ENCODE data around the gene NEGR1. TPM values are rescaled to one million over a fixed set of nuclear protein-coding genes. Genes with fewer than 3 reads are reported as not detected.

Gene NEGR1
- total RNA-seq, 1 donor from 2014 or later: 2.4 TPM

- DNase-seq (ENCODE audit: low spot score in 2 of 2, unreplicated experiment in 2 of 2): no peak
- no peaks in the 10 kb centered on the region for H3K36me3 Mint-ChIP-seq
- H3K4me3 Mint-ChIP-seq: no peak overlapping the region
- TF ChIP-seq, protein P1, sequence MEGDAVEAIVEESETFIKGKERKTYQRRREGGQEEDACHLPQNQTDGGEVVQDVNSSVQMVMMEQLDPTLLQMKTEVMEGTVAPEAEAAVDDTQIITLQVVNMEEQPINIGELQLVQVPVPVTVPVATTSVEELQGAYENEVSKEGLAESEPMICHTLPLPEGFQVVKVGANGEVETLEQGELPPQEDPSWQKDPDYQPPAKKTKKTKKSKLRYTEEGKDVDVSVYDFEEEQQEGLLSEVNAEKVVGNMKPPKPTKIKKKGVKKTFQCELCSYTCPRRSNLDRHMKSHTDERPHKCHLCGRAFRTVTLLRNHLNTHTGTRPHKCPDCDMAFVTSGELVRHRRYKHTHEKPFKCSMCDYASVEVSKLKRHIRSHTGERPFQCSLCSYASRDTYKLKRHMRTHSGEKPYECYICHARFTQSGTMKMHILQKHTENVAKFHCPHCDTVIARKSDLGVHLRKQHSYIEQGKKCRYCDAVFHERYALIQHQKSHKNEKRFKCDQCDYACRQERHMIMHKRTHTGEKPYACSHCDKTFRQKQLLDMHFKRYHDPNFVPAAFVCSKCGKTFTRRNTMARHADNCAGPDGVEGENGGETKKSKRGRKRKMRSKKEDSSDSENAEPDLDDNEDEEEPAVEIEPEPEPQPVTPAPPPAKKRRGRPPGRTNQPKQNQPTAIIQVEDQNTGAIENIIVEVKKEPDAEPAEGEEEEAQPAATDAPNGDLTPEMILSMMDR (IDR thresholded peaks at IDR 0.05; ENCODE audit: unreplicated experiment): no peak
- no peaks in the 10 kb centered on the region for H3K9me3 Mint-ChIP-seq
- H3K4me1 Mint-ChIP-seq: peaks cover 9% of the 10 kb centered on the region
- H3K27me3 Mint-ChIP-seq (ENCODE audit: low read depth): no peaks in the 10 kb centered on the region
- H3K27ac Mint-ChIP-seq: no peak overlapping the region
Measured at GRCh38 chr1:71464016-71464415, 818.3 kb downstream of the NEGR1 start.

- Mint-ChIP-seq H3K27me3 (ENCODE audit: low read depth) (no peaks in the 10 kb centered on the region), H3K27ac (no peak overlapping the region), H3K4me1 (peaks cover 9% of the 10 kb centered on the region), H3K36me3 (no peaks in the 10 kb centered on the region), H3K9me3 (no peaks in the 10 kb centered on the region), H3K4me3 (no peak overlapping the region)
- TF ChIP-seq, protein P1 (IDR thresholded peaks at IDR 0.05; ENCODE audit: unreplicated experiment): no peak
- no peak for DNase-seq (ENCODE audit: low spot score in 2 of 2, unreplicated experiment in 2 of 2)
Measured at GRCh38 chr1:71463144-71463543, 819.2 kb downstream of the NEGR1 start.

DNA sequence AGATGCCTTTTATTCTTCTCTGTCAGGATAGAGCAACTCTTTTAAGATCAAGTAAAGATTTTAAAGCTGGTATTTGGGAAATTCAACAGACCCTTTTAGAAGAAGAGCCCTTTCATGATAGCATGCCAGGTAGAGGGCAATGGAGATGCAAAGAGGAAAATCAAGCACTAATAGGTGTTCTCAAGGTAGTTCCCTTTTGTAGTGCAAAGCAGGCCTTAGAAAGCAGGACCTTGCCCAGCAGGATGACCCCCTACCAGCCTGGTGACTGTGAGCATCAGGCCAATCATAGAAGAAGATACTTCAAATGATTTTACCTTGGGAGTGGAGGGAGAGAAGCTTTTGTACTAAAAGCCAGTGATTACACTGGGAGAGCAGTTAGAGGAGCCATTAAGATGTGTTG, 820.1 kb downstream of the NEGR1 start:
- Mint-ChIP-seq H3K9me3 (no peaks in the 10 kb centered on the region), H3K4me1 (peaks cover 9% of the 10 kb centered on the region), H3K36me3 (no peaks in the 10 kb centered on the region), H3K4me3 (no peak overlapping the region), H3K27me3 (ENCODE audit: low read depth) (no peaks in the 10 kb centered on the region), H3K27ac (no peak overlapping the region)
- TF ChIP-seq, protein P1 (IDR thresholded peaks at IDR 0.05; ENCODE audit: unreplicated experiment): no peak
- no peak for DNase-seq (ENCODE audit: low spot score in 2 of 2, unreplicated experiment in 2 of 2)

DNA sequence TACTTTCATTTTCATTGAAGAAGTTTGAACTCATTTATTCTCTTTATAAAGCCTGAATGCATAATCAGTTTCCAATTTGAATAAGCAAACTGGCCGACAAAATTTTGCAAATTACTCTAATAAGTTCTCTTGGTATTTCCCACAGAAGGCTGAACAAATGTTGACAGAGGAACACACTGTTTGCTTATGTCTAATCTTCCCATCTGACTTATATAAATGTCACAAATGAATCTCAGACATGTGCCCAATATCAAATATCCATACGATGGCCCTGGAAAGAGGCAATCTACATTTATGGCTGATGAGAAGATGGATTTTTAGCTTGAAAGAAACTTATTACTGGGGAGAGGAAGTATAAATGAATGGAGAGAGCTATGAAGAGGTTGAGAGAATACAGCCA, 820.9 kb downstream of the NEGR1 start:
- no peak overlapping the region for H3K27ac Mint-ChIP-seq
- TF ChIP-seq, protein P1 (IDR thresholded peaks at IDR 0.05; ENCODE audit: unreplicated experiment): no peak
- peaks cover 14% of the 10 kb centered on the region for H3K4me1 Mint-ChIP-seq
- no peaks in the 10 kb centered on the region for H3K27me3 Mint-ChIP-seq (ENCODE audit: low read depth)
- H3K36me3 Mint-ChIP-seq: no peaks in the 10 kb centered on the region
- DNase-seq (ENCODE audit: low spot score in 2 of 2, unreplicated experiment in 2 of 2): no peak
- no peak overlapping the region for H3K4me3 Mint-ChIP-seq
- no peaks in the 10 kb centered on the region for H3K9me3 Mint-ChIP-seq

- H3K27me3 Mint-ChIP-seq (ENCODE audit: low read depth): no peaks in the 10 kb centered on the region
- no peaks in the 10 kb centered on the region for H3K9me3 Mint-ChIP-seq
- TF ChIP-seq, protein P1 (IDR thresholded peaks at IDR 0.05; ENCODE audit: unreplicated experiment): no peak
- no peaks in the 10 kb centered on the region for H3K36me3 Mint-ChIP-seq
- no peak overlapping the region for H3K27ac Mint-ChIP-seq
- DNase-seq (ENCODE audit: low spot score in 2 of 2, unreplicated experiment in 2 of 2): no peak
- H3K4me1 Mint-ChIP-seq: no peaks in the 10 kb centered on the region
- no peak overlapping the region for H3K4me3 Mint-ChIP-seq
Measured at GRCh38 chr1:71448444-71448843, 833.9 kb downstream of the NEGR1 start.

GRCh38 chr1:71438626-71439025, 843.7 kb downstream of the NEGR1 start:
- DNase-seq (ENCODE audit: low spot score in 2 of 2, unreplicated experiment in 2 of 2): no peak
- Mint-ChIP-seq H3K27ac (no peak overlapping the region), H3K4me3 (no peak overlapping the region), H3K4me1 (no peaks in the 10 kb centered on the region), H3K27me3 (ENCODE audit: low read depth) (peaks cover 5% of the 10 kb centered on the region), H3K9me3 (no peaks in the 10 kb centered on the region), H3K36me3 (no peaks in the 10 kb centered on the region)
- TF ChIP-seq, protein P1 (IDR thresholded peaks at IDR 0.05; ENCODE audit: unreplicated experiment): no peak
